ENCODE results near the gene HABP4.

GRCh38 chr9:96519095-96519494 is 69.1 kb downstream of the HABP4 start:
- TF ChIP-seq CTCF (IDR thresholded peaks at IDR 0.05; ENCODE audit: low read depth, low read length) (no peak), EZH2phosphoT487 (IDR thresholded peaks at IDR 0.05; ENCODE audit: low read depth) (no peak)
